K562 (cell line): Measurements from ENCODE around the gene SLC1A4. TPM values are rescaled to one million over a fixed set of nuclear protein-coding genes. Genes with fewer than 3 reads are reported as not detected.

Experiments
- ATAC-seq: fragments of 200-7000 bp; cut with Tn5 transposase; 3 replicates; pipeline ENCODE4 v1.9.1; 2020; ENCODE audit warnings: moderate library complexity
- BruUV-seq: library from RNA; stranded (reverse); fragments of 400-500 nt; replicated peaks from 2 replicates; lab custom pipeline; 2021; lab: Mats Ljungman, UMichigan
- CTCF ChIA-PET: fragments of 300-600 bp; formaldehyde crosslinking; extraction: SDS; loops from one replicate; lab custom pipeline; 2021; ENCODE audit warnings: low intra/inter-chr PET ratio; lab: Yijun Ruan, JAX
- POLR2A ChIA-PET: fragments of 300-600, 350-650 bp; sonication (Branson Sonifier 250); formaldehyde crosslinking; extraction: SDS; loops from one replicate; lab custom pipeline; 2021; ENCODE audit warnings: antibody characterized with exemption, inconsistent platforms; lab: Yijun Ruan, JAX
- DNase-seq, 4 experiments: peaks; one replicate each; pipeline versions ENCODE4 v3.0.0 to v3.0.0-alpha.2; 2011 to 2018; ENCODE audit warnings: low spot score in 3 of 4, mixed read lengths in 3 of 4; ENCODE audit errors: extremely low read depth in 1 of 4
- FAIRE-seq: peaks from 2 replicates; lab custom pipeline; 2011; peaks lifted over from hg19 to GRCh38; lab: Jason Lieb, UNC
- H2AFZ ChIP-seq: 2 replicates; pipeline ENCODE4 v1.6.0; 2011; ENCODE audit warnings: low read depth, low read length, control low read depth, inconsistent platforms
- H3K27ac ChIP-seq: fragments of 200-600 bp; 3 replicates; pipeline ENCODE4 v1.8.0; 2011; ENCODE audit warnings: low read depth, mild to moderate bottlenecking, control low read depth, inconsistent platforms, low read length, moderate library complexity, mixed read lengths; ENCODE audit errors: extremely low read depth
- H3K27me3 ChIP-seq, 2 experiments: fragments of 300-600 bp in 1 of 2; 2 replicates in 1 of 2; 3 replicates in 1 of 2; pipeline versions ENCODE4 v1.6.0 to v1.8.0; 2011; ENCODE audit warnings: inconsistent platforms in 2 of 2, low read length in 2 of 2, mild to moderate bottlenecking in 1 of 2, mixed read lengths in 1 of 2, moderate library complexity in 1 of 2; ENCODE audit not compliant: control insufficient read depth in 2 of 2, insufficient read depth in 2 of 2
- H3K36me3 ChIP-seq: fragments of 300-600 bp; 3 replicates; pipeline ENCODE4 v1.8.0; 2011; ENCODE audit warnings: mild to moderate bottlenecking, low read length, inconsistent platforms; ENCODE audit not compliant: control insufficient read depth, insufficient read depth
- H3K4me1 ChIP-seq, 2 experiments: fragments of 200-600 bp in 1 of 2; replicated peaks in 1 of 2; 2 replicates in 1 of 2; 3 replicates in 1 of 2; pipeline versions ENCODE4 v1.5.1 to v1.8.0; 2011; ENCODE audit warnings: inconsistent platforms in 2 of 2, low read length in 2 of 2, mild to moderate bottlenecking in 1 of 2, mixed read lengths in 1 of 2, moderate library complexity in 1 of 2; ENCODE audit not compliant: control insufficient read depth in 2 of 2, insufficient read depth in 2 of 2
- H3K4me2 ChIP-seq: 2 replicates; pipeline ENCODE4 v1.6.1; 2011; ENCODE audit warnings: low read length, control low read depth, inconsistent platforms, mixed read lengths; ENCODE audit not compliant: insufficient read depth
- H3K4me3 ChIP-seq: fragments of 200-600 bp; sonication (generic), shearing (Covaris generic); 2 replicates; pipeline ENCODE4 v1.5.1; 2016; ENCODE audit warnings: control low read depth, inconsistent platforms
- H3K79me2 ChIP-seq: fragments of 200-600 bp; 3 replicates; pipeline ENCODE4 v1.8.0; 2011; ENCODE audit warnings: low read length, inconsistent platforms; ENCODE audit not compliant: control insufficient read depth, insufficient read depth
- H3K9ac ChIP-seq, 2 experiments: 2 replicates each; pipeline versions ENCODE4 v1.6.0 to v1.6.1; 2011; ENCODE audit warnings: low read depth in 2 of 2, low read length in 2 of 2, control low read depth in 1 of 2, inconsistent platforms in 1 of 2, mild to moderate bottlenecking in 1 of 2, mixed read lengths in 1 of 2; ENCODE audit not compliant: insufficient read depth in 1 of 2
- H3K9me1 ChIP-seq: one replicate; pipeline ENCODE4 v1.6.0; 2011; ENCODE audit warnings: inconsistent platforms, mild to moderate bottlenecking, low read length, moderate library complexity; ENCODE audit not compliant: control insufficient read depth, insufficient read depth
- H3K9me3 ChIP-seq: replicated peaks from 2 replicates; pipeline ENCODE4 v1.5.1; 2011; ENCODE audit warnings: low read depth, low read length, inconsistent platforms; ENCODE audit not compliant: control insufficient read depth, insufficient read depth
- H4K20me1 ChIP-seq: replicated peaks from 2 replicates; pipeline ENCODE4 v1.6.1; 2011; ENCODE audit warnings: low read length, inconsistent platforms, mixed read lengths; ENCODE audit not compliant: control insufficient read depth, insufficient read depth
- BRD4 ChIP-seq: fragments of 200-600 bp; sonication (generic); IDR thresholded peaks from 2 replicates; pipeline ENCODE4 v1.6.1; 2017; ENCODE audit warnings: inconsistent platforms
- CXXC5 ChIP-seq: fragments of 250-450 bp; sonication (Bioruptor Pico); IDR thresholded peaks from 2 replicates; pipeline ENCODE4 v1.8.0; 2022; ENCODE audit warnings: inconsistent platforms, mild to moderate bottlenecking, moderate library complexity
- FOXP1 ChIP-seq: sonication (generic); formaldehyde crosslinking; IDR thresholded peaks from 2 replicates; pipeline ENCODE4 v1.8.0; 2022; ENCODE audit warnings: mild to moderate bottlenecking, missing genetic modification reagents
- ILF3 ChIP-seq: fragments of 450-650 bp; IDR thresholded peaks from 2 replicates; pipeline ENCODE4 v1.6.1; 2018; ENCODE audit warnings: antibody characterized with exemption, mild to moderate bottlenecking, moderate library complexity, borderline replicate concordance
- MBD2 ChIP-seq: sonication (generic); IDR thresholded peaks from 2 replicates; pipeline ENCODE4 v1.6.1; 2016; ENCODE audit warnings: low read depth, borderline replicate concordance
- MTA1 ChIP-seq: fragments of 450-650 bp; IDR thresholded peaks from 2 replicates; pipeline ENCODE4 v1.6.1; 2017; ENCODE audit warnings: borderline replicate concordance
- NEUROD1 ChIP-seq: fragments of 150-350 bp; IDR thresholded peaks from 2 replicates; pipeline ENCODE4 v1.6.1; 2014; ENCODE audit warnings: borderline replicate concordance, low read length, low read depth; ENCODE audit not compliant: partially characterized antibody
- NFE2 ChIP-seq: IDR thresholded peaks from 2 replicates; pipeline ENCODE4 v1.6.1; 2014; ENCODE audit warnings: antibody characterized with exemption, low read depth
- NFYB ChIP-seq: IDR thresholded peaks from 2 replicates; pipeline ENCODE4 v1.6.1; 2011; ENCODE audit warnings: mild to moderate bottlenecking, moderate library complexity; ENCODE audit not compliant: insufficient read length; ENCODE audit errors: extremely low read depth
- NRF1 ChIP-seq, 2 experiments: fragments of 450-650 bp; IDR thresholded peaks in 1 of 2; conservative IDR thresholded peaks in 1 of 2; 2 replicates each; pipeline ENCODE4 v1.6.1; 2014; ENCODE audit warnings: mild to moderate bottlenecking in 2 of 2
- SIN3B ChIP-seq: fragments of 450-650 bp; IDR thresholded peaks from 2 replicates; pipeline ENCODE4 v1.6.1; 2017; ENCODE audit warnings: low read depth, mild to moderate bottlenecking, moderate library complexity
- TBL1XR1 ChIP-seq, 2 experiments: IDR thresholded peaks; 2 replicates each; pipeline ENCODE4 v1.6.1; 2012; ENCODE audit warnings: improper control_type of control experiment in 2 of 2, low read length in 2 of 2, mild to moderate bottlenecking in 1 of 2
- THRAP3 ChIP-seq: fragments of 450-650 bp; IDR thresholded peaks from 2 replicates; pipeline ENCODE4 v1.6.1; 2016; ENCODE audit warnings: mild to moderate bottlenecking, inconsistent platforms, borderline replicate concordance
- ZFP36 ChIP-seq: fragments of 150-350 bp; IDR thresholded peaks from 2 replicates; pipeline ENCODE4 v1.6.1; 2018; ENCODE audit warnings: low read length, low read depth; ENCODE audit not compliant: partially characterized antibody
- ZNF212 ChIP-seq: fragments of 450-650 bp; formaldehyde crosslinking; IDR thresholded peaks from 2 replicates; pipeline ENCODE4 v1.4.0; 2020; ENCODE audit warnings: mild to moderate bottlenecking
- WGBS: fragments of 100-300 bp; shearing (Covaris generic); methylation state at CpG from one replicate; pipeline ENCODE4 v1.1.6; 2016; ENCODE audit warnings: low coverage, mixed read lengths; ENCODE audit not compliant: insufficient coverage; ENCODE audit errors: missing lambda C conversion rate; 5-methylcytosine and 5-hydroxymethylcytosine counted together
- in situ Hi-C: fragments of 300-500 bp; cut with MboI; formaldehyde crosslinking; loops from 4 replicates; pipeline ENCODE4 v1.15.0; 2018; ENCODE audit warnings: inconsistent platforms, mixed read lengths
- intact Hi-C: fragments of 100-400 bp; cut with micrococcal nuclease; formaldehyde crosslinking; loops from 2 replicates; pipeline ENCODE4 v1.14.2; 2022
- polyA plus RNA-seq, 8 experiments: library from polyadenylated mRNA; depleted of rRNA in 4 of 8; stranded (reverse) in 5 of 8; unstranded in 3 of 8; fragments of >200 nt; fragmentation: Nextera tagmentation in 2 of 8; fragmentation: Illumina TruSeq in 1 of 8; extraction: Ambion mirVana in 2 of 8; extraction: Trizol in 1 of 8; gene quantifications; 2 replicates each; pipeline versions ENCODE4 v1.2.1 to v1.2.3, GENCODE V29; 2011 to 2014; ENCODE audit warnings: inconsistent platforms in 1 of 8, missing spikeins in 1 of 8
- total RNA-seq, 7 experiments: library from RNA; depleted of rRNA in 6 of 7; stranded (reverse); fragments of >200 nt in 6 of 7; fragmentation: Illumina TruSeq in 2 of 7; extraction: Trizol in 2 of 7; gene quantifications; 2 replicates each; pipeline versions ENCODE4 v1.2.1 to v1.2.3, GENCODE V29; 2011 to 2021; ENCODE audit warnings: low replicate concordance in 1 of 7
- TF ChIP-seq, protein P1 (sequence below): fragments of 250-450 bp; sonication (Bioruptor Pico); IDR thresholded peaks from 2 replicates; pipeline ENCODE4 v1.8.0; 2022; ENCODE audit warnings: inconsistent platforms
- TF ChIP-seq, protein P2 (sequence below): fragments of 200-800 bp; sonication (Bioruptor generic); IDR thresholded peaks from 2 replicates; pipeline ENCODE4 v1.6.1; 2017; ENCODE audit warnings: missing genetic modification characterization, missing compliant biosample characterization

SLC1A4 gene
- total and polyA plus RNA-seq, 9 of the 15 experiments (the other 6 are each of a cell fraction or from before 2014, with no cell fraction given): 4.4 to 24.0 (median 10.9) TPM

DNA sequence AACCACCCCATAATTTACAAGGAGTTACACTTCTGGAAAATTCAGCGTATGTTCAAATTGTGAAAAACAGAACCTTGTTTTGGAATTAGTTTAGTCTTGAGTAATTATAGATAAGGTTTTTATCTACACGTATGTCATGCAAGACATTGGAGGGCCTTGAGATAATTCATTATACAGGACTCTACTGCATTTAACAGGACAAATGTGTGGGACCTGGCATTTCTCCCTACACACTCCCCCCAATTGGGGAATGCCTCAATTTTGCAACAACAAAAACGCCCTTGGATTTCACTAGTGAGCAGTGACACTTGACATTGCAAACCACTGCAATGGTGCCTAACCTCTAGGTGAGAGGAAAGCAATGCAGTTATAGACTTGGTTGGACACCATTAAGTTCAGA, 11.4 kb downstream of the SLC1A4 start:
- Histone ChIP-seq H3K9me1 (no peaks in the 10 kb centered on the region), H3K4me3 (no peak overlapping the region), H2AFZ (no peak overlapping the region), H4K20me1 (peaks cover 7% of the 10 kb centered on the region), H3K9me3 (no peaks in the 10 kb centered on the region), H3K4me2 (no peak overlapping the region), H3K9ac (no peak overlapping the region), H3K27me3 (no peaks in the 10 kb centered on the region), H3K27ac (no peak overlapping the region), H3K79me2 (0 out of 3 replicates have a peak, but pooled peaks cover 4% of the 10 kb centered on the region), H3K36me3 (peaks cover 5% of the 10 kb centered on the region; the same call in 2 of the 3 replicates), H3K4me1 (0 out of 5 replicates have a peak, but pooled peaks cover 0 to under 1% of the 10 kb centered on the region in 2 experiments)
- no TSS peak for BruUV-seq
- POLR2A ChIA-PET: no interaction called here
- CTCF ChIA-PET: no interaction called here
- no peak for FAIRE-seq
- ATAC-seq: no peak
- DNase-seq: no peak
- 16% methylated on average over 3 of the region's 3 CpGs for WGBS
- in situ Hi-C loops (no loop called here), intact Hi-C loops (no loop called here)
- TF ChIP-seq NFE2: no peak
- TF ChIP-seq TBL1XR1 (IDR thresholded peaks at IDR 0.05; ENCODE audit: low read length in 2 of 2): no peak
- no peak for TF ChIP-seq SIN3B
- TF ChIP-seq ZFP36: no peak
- TF ChIP-seq BRD4: no peak
- TF ChIP-seq THRAP3: no peak
- no peak for TF ChIP-seq ILF3
- TF ChIP-seq NEUROD1: no peak
- no peak for TF ChIP-seq MBD2
- TF ChIP-seq CXXC5 (CRISPR knock-in tag): no peak
- TF ChIP-seq NFYB: no peak
- no peak for TF ChIP-seq MTA1
- TF ChIP-seq NRF1 (conservative IDR thresholded peaks at IDR 0.05 in 1 of 2, IDR thresholded peaks at IDR 0.05 in 1 of 2): no peak
- TF ChIP-seq, protein P1, sequence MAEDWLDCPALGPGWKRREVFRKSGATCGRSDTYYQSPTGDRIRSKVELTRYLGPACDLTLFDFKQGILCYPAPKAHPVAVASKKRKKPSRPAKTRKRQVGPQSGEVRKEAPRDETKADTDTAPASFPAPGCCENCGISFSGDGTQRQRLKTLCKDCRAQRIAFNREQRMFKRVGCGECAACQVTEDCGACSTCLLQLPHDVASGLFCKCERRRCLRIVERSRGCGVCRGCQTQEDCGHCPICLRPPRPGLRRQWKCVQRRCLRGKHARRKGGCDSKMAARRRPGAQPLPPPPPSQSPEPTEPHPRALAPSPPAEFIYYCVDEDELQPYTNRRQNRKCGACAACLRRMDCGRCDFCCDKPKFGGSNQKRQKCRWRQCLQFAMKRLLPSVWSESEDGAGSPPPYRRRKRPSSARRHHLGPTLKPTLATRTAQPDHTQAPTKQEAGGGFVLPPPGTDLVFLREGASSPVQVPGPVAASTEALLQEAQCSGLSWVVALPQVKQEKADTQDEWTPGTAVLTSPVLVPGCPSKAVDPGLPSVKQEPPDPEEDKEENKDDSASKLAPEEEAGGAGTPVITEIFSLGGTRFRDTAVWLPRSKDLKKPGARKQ (CRISPR knock-in tag): no peak
- TF ChIP-seq FOXP1 (CRISPR knock-in tag): no peak
- TF ChIP-seq ZNF212 (CRISPR knock-in tag): no peak
- TF ChIP-seq, protein P2, sequence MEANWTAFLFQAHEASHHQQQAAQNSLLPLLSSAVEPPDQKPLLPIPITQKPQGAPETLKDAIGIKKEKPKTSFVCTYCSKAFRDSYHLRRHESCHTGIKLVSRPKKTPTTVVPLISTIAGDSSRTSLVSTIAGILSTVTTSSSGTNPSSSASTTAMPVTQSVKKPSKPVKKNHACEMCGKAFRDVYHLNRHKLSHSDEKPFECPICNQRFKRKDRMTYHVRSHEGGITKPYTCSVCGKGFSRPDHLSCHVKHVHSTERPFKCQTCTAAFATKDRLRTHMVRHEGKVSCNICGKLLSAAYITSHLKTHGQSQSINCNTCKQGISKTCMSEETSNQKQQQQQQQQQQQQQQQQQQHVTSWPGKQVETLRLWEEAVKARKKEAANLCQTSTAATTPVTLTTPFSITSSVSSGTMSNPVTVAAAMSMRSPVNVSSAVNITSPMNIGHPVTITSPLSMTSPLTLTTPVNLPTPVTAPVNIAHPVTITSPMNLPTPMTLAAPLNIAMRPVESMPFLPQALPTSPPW (CRISPR knock-in tag): no peak
